Dermis blood vessel endothelial cell (primary cell): ENCODE data around the gene SAMHD1. TPM values are rescaled to one million over a fixed set of nuclear protein-coding genes. Genes with fewer than 3 reads are reported as not detected.
A peak's percentile ranks its signal among the peaks of the same experiment; 100 is the strongest.
"Not testable (repeated sequence)": the region's sequence is repeated elsewhere in the genome, so short reads cannot be mapped to it uniquely, and the experiment has no call there.

Source experiments
- DNase-seq: peaks from one replicate; pipeline ENCODE4 v3.0.0; 2010
- total RNA-seq: library from RNA; depleted of rRNA; stranded (reverse); fragments of >200 nt; gene quantifications from 2 replicates; pipeline ENCODE4 v1.2.3, GENCODE V29; 2014

The SAMHD1 gene
- total RNA-seq: 54.5 and 57.6 TPM in 2 replicates

DNA sequence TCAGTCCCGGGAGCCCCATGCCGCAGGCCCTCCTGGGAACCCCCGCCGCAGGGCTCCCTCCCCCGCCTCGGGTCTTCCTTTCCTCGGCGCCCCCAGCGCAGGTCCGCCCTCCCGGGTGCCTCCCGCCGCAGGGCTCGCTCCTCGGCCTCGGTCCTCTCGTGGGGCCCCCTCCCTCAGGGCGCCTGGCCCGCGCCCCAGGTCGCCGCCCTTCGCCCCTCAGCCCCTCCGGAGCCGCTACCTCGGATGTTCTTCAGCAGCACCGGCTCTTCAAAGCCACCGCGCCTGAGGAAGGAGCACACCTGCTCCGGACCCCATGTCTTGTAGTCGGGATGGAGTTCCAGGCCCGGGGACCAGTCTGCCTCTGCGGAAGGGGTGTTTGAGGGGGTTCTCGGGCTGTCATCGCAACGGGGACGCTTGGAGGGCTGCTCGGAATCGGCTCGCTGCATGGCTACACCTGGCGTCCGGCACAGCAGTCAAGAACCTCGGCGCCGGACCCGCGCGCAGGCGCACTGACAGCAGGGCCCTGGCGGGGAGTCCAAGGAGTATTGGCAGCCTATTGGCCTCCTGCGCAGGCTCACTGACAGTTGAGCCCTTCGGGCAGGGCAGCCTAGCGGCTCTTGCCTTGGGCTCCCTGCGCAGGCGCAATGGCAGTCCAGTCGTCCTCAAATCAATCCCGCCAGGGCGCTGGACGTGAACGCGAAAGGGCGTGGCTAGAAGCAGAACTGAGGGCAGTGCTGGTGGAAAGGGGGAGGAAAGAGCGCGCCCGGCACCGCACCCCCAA is at the start of gene SAMHD1:
Gene SAMHD1 (minus strand): TSS at position 511 of the 781 bp plus-strand sequence. CDS start 65 bp downstream, at position 446.
- DNase-seq: peak; percentile 98

- DNase-seq: not testable (repeated sequence)
Measured at GRCh38 chr20:37000171-37000570, 48.7 kb upstream of the SAMHD1 start.

GRCh38 chr20:36998652-36999051 is 47.1 kb upstream of the SAMHD1 start:
- no peak for DNase-seq

DNA sequence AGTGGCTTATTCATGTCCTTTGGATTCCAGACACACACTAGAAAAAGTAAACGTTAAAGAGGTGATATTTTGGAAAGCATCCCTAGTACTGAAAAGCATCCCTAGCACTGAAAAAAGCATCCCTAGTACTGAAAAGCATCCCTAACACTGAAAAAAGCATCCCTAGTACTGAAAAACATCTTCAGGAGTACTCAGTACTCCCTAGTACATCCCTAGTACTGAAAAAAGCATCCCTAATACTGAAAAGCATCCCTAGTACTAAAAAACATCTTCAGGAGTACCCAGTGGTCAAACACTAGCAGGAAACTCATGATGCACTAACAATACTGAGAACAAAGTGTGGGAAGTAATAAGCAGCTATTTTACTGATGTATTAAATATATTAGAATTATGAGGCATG is 45.6 kb upstream of the SAMHD1 start:
- no peak for DNase-seq

GRCh38 chr20:36994221-36994620 is 42.7 kb upstream of the SAMHD1 start:
- DNase-seq: not testable (repeated sequence)

- DNase-seq: no peak
Measured at GRCh38 chr20:36992802-36993334, 41.4 kb upstream of the SAMHD1 start.

DNA sequence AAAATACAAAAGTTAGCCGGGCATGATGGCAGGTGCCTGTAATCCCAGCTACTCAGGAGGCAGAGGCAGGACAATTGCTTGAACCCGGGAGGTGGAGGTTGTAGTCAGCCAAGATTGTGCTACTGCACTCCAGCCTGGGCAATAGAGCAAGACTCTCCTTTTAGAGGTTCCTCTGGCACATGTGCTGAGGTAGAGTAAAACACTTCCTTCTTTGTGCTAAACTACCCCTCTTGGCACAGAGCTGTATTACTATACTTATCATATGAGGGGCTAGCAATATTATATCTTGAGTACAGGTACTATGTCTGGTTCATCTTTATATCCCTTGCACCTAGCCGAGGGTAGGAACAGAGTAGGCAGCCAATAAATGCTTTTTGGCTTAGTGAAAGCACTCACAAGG is 40.2 kb upstream of the SAMHD1 start:
- no peak for DNase-seq

DNA sequence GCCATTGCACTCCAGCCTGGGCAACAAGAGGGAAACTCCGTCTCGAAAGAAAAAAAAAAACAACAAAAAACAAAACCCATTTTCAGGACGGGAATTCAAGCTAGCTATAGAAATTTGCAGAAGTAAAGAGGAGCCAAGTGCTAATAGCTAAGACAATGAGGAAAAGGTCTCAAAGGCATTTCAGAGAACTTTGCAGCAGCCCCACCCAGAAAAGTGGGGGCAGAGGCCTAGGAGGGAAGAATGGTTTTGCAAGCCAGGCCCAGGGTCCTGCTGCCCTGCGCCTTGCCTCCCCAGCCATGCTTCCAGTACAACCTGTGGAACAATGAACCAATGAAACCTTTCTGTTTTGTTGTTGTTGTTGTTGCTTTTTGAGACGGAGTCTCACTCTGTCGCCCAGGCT is 38.3 kb upstream of the SAMHD1 start:
- DNase-seq: no peak

GRCh38 chr20:36988494-36988966 is 37.0 kb upstream of the SAMHD1 start:
- peak; percentile 90 for DNase-seq

DNA sequence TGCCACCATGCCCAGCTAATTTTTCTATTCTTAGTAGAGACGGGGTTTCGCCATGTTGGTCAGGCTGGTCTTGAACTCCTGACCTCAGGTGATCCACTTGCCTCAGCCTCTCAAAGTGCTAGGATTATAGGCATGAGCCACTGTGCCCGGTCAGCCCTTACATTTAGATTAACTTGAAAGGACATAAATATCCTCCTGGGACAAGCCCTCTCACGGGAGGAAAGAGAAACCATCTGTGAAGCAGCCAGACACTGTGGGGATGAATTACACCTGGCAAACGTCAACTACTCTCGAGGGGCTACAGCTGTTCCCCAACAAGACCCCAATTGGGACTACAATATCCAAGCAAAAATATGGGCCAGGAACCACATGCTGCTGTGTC is 32.7 kb upstream of the SAMHD1 start:
- DNase-seq: no peak

GRCh38 chr20:36975099-36975818 is 23.8 kb upstream of the SAMHD1 start:
- DNase-seq: no peak

GRCh38 chr20:36974660-36975059 is 23.2 kb upstream of the SAMHD1 start:
- no peak for DNase-seq

- no peak for DNase-seq
Measured at GRCh38 chr20:36971103-36971502, 19.6 kb upstream of the SAMHD1 start.

- DNase-seq: no peak
Measured at GRCh38 chr20:36969478-36970186, 18.1 kb upstream of the SAMHD1 start.

DNA sequence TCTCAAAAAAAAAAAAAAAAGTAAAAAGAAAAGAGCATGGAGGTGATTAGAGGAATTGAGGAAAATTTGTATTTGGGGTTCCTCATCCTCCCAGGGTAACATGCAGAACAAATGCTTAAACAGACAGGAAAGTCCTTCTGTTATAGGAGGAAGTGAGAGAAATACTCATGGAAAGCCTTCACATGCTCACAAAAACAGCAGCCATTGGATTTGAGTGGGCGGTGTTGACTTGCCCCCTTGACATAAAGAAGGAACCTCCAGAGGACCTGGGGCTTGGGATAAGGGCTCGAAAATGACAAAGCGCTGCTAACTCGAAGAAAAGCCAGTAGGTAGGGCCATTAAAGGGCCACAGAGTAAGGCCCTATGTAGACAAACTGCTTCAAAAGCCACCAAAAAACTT is 17.5 kb upstream of the SAMHD1 start:
- DNase-seq: no peak

- no peak for DNase-seq
Measured at GRCh38 chr20:36967636-36968035, 16.1 kb upstream of the SAMHD1 start.

DNA sequence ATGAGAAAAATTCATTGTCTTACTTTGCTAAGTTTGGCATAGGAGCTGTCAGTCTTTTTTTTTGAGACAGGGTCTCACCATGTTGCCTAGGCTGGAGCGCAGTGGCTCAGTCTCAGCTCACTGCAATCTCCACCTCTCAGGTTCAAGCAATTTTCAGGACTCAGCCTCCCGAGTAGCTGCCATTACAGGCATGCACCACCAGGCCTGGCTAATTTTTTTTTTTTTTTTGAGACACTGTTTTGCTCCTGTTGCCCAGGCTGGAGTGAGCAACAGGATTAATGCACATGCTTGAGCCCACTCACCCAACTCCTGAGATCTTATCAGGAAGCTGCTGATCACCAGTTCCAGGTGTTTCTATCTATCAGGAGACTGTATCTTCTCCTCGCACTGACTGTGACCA is 15.5 kb upstream of the SAMHD1 start:
- DNase-seq: not testable (repeated sequence)

GRCh38 chr20:36962354-36962941 is 10.9 kb upstream of the SAMHD1 start:
- DNase-seq: not testable (repeated sequence)

DNA sequence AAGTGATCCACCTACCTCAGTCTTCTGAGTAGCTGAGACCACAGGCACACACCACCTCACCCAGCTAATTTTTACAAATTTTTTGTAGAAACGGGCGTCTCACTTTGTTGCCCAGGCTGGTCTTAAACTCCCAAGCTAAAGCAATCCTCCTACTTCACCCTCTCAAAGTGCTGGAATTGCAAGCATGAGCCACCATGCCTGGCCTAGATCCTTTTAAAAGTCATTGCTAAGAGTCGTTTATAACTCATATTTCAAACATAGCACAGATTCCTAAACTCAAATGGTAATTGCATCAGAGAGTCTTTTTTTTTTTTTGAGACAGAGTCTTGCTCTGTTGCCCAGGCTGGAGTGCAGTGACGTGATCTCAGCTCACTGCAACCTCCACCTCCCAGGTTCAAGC is 7.7 kb upstream of the SAMHD1 start:
- DNase-seq: no peak

DNA sequence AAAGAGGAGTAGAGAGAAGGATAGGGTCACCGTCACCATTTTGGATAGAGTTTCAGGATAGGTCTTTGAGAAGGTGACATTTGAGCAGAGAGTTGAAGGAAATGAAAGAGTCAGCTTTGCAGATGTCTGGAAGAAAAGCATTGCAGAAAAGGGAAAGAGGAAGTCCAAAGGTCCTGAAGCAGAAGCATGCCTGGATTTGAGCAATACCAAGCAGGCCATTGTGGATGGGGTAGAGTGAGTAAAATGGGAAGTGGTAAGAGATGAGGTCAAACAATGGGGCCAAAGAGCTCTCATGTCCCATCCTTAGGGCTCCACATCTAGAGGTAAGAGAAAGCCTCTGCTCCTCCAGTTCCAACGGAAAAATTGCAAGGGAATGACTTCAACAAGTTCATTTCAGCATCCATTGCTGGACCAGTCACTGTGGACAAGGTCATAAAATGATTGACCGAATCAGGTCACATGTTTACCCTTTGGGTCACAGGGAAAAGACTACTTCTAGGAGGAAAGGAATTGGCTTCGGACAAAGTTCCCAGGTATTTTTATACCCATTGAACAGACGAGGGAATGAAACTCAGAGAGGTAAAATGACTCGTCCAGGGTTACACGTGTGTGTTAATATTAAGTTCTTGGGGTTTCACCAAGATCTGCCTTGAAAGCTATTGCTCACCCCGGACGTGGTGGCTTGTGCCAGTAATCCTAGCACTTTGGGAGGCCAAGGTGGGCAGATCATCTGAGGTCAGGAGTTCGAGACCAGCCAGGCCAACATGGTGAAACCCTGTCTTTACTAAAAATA is 6.6 kb upstream of the SAMHD1 start:
- no peak for DNase-seq

DNA sequence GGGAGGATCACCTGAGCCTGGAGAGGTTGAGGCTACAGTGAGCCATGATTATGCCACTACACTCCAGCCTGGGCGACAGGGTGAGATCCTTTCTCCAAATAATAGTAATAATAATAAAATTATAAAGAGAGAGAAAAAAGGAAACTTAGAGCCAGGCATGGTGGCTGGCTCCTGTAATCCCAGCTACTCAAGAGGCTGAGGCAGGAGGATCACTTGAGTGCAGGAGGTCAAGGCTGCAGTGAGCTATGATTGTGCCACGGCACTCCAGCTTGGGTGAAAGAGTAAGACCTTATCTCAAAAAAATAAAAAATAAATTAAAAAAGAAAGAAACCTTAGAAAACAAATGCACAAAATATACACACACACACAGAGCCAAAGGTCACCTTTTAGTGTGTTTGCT is 5.2 kb upstream of the SAMHD1 start:
- no peak for DNase-seq

DNA sequence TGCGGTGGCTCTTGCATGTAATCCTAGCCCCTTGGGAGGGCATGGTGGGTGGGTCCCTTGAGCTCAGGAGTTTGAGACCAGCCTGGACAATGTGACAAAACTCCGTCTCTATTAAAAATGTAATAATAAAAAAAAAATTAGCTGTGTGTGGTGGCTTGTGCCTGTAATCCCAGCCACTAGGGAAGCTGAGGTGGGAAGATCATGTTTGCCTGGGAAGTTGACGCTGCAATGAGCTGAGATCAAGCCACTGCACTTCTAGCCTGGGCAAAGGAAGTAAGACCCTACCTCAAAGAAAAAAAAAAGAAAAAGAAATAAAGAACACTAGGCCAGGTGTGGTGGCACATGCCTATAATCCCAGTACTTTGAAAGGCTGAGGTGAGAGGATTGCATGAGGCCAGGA is 4.5 kb upstream of the SAMHD1 start:
- DNase-seq: no peak
